OCI-LY1 (cell line): ENCODE data around the gene HEXIM2.

Source experiments
- H2AFZ ChIP-seq: fragments of 200-600 bp; sonication (generic), shearing (Covaris generic); 2 replicates; pipeline ENCODE4 v1.6.0; 2014; ENCODE audit warnings: antibody characterized with exemption, mild to moderate bottlenecking, low read length
- H3F3A ChIP-seq: fragments of 200-600 bp; sonication (generic), shearing (Covaris generic); 2 replicates; pipeline ENCODE4 v1.6.0; 2014; ENCODE audit warnings: mild to moderate bottlenecking, antibody characterized with exemption, low read length, moderate library complexity; ENCODE audit not compliant: insufficient read depth
- H3K27ac ChIP-seq: fragments of 200-600 bp; sonication (generic); 2 replicates; pipeline ENCODE4 v1.5.1; 2014; ENCODE audit warnings: low read length, mixed run types, mild to moderate bottlenecking, low read depth; ENCODE audit not compliant: poor library complexity, severe bottlenecking
- H3K27me3 ChIP-seq: fragments of 200-600 bp; sonication (generic); 2 replicates; pipeline ENCODE4 v1.6.0; 2014; ENCODE audit warnings: antibody characterized with exemption, mild to moderate bottlenecking, low read length, moderate library complexity; ENCODE audit not compliant: insufficient read depth
- H3K36me3 ChIP-seq: fragments of 200-600 bp; sonication (generic); 2 replicates; pipeline ENCODE4 v1.6.1; 2014; ENCODE audit warnings: mild to moderate bottlenecking, antibody characterized with exemption, low read length, moderate library complexity, mixed read lengths; ENCODE audit not compliant: insufficient read depth
- H3K4me1 ChIP-seq: fragments of 200-600 bp; sonication (generic); 2 replicates; pipeline ENCODE4 v1.5.1; 2014; ENCODE audit warnings: mild to moderate bottlenecking, low read length, moderate library complexity; ENCODE audit not compliant: insufficient read depth, severe bottlenecking
- H3K4me2 ChIP-seq: fragments of 200-600 bp; sonication (generic), shearing (Covaris generic); 2 replicates; pipeline ENCODE4 v1.6.1; 2014; ENCODE audit warnings: low read length
- H3K4me3 ChIP-seq: fragments of 200-600 bp; sonication (generic); 2 replicates; pipeline ENCODE4 v1.5.1; 2014; ENCODE audit warnings: low read length, low read depth, mild to moderate bottlenecking, mixed read lengths; ENCODE audit not compliant: poor library complexity, severe bottlenecking
- H3K79me2 ChIP-seq: fragments of 200-600 bp; shearing (Covaris generic); 2 replicates; pipeline ENCODE4 v1.6.1; 2016; ENCODE audit warnings: mixed run types, low read length, mixed read lengths; ENCODE audit not compliant: insufficient read depth
- H3K9ac ChIP-seq: fragments of 200-600 bp; sonication (generic), shearing (Covaris generic); 2 replicates; pipeline ENCODE4 v1.6.1; 2014; ENCODE audit warnings: mild to moderate bottlenecking, low read length, mixed read lengths
- H3K9me2 ChIP-seq: fragments of 200-600 bp; sonication (generic), shearing (Covaris generic); 2 replicates; pipeline ENCODE4 v1.6.1; 2014; ENCODE audit warnings: low read depth, mild to moderate bottlenecking, low read length, mixed read lengths
- H3K9me3 ChIP-seq: fragments of 200-600 bp; shearing (Covaris generic); 2 replicates; pipeline ENCODE4 v1.6.1; 2014; ENCODE audit warnings: low read length, mixed read lengths
- H4K20me1 ChIP-seq: fragments of 200-600 bp; sonication (generic), shearing (Covaris generic); 2 replicates; pipeline ENCODE4 v1.6.0; 2016; ENCODE audit warnings: mild to moderate bottlenecking, low read length; ENCODE audit not compliant: insufficient read depth
- EZH2 ChIP-seq: fragments of 200-600 bp; sonication (generic), shearing (Covaris generic); IDR thresholded peaks from 2 replicates; pipeline ENCODE4 v1.8.0; 2017; ENCODE audit warnings: borderline replicate concordance, mixed run types, mild to moderate bottlenecking, antibody characterized with exemption, low read length, moderate library complexity, mixed read lengths
- TF ChIP-seq, protein P1 (sequence below): fragments of 200-600 bp; sonication (generic), shearing (Covaris generic); IDR thresholded peaks from 2 replicates; pipeline ENCODE4 v1.5.1; 2017; ENCODE audit warnings: mild to moderate bottlenecking, antibody characterized with exemption, low read length, moderate library complexity, mixed read lengths

The HEXIM2 gene

DNA sequence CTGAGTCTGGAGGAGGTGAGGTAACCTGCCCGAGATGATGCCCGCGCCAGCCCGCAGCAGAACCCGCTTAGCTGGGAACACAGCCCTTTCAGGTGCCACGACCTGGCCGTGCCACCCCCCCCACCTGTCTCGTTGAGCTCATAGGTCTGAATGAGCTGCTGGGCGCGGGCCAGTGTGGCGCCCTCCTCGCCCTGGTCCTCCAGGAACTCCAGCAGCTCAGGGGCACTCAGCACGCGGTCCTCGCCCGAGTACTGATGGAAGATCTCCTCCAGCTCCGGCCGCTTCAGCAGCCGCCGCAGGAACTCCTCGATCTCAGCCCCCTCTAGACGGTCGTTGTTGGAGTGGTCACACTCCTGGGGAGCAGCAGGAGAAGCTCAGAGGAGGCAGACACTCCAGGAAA lies 43.0 kb upstream of the HEXIM2 start:
- Histone ChIP-seq H3K9ac (no peak overlapping the region), H3K4me3 (no peak overlapping the region), H2AFZ (no peak overlapping the region), H3F3A (no peaks in the 10 kb centered on the region), H3K4me2 (no peak overlapping the region), H3K9me3 (no peaks in the 10 kb centered on the region), H3K9me2 (no peaks in the 10 kb centered on the region), H3K4me1 (no peaks in the 10 kb centered on the region), H3K27me3 (peaks cover 12% of the 10 kb centered on the region; the same call in 1 of the 2 replicates), H4K20me1 (no peaks in the 10 kb centered on the region), H3K79me2 (no peaks in the 10 kb centered on the region), H3K27ac (no peak overlapping the region), H3K36me3 (no peaks in the 10 kb centered on the region)
- TF ChIP-seq, protein P1, sequence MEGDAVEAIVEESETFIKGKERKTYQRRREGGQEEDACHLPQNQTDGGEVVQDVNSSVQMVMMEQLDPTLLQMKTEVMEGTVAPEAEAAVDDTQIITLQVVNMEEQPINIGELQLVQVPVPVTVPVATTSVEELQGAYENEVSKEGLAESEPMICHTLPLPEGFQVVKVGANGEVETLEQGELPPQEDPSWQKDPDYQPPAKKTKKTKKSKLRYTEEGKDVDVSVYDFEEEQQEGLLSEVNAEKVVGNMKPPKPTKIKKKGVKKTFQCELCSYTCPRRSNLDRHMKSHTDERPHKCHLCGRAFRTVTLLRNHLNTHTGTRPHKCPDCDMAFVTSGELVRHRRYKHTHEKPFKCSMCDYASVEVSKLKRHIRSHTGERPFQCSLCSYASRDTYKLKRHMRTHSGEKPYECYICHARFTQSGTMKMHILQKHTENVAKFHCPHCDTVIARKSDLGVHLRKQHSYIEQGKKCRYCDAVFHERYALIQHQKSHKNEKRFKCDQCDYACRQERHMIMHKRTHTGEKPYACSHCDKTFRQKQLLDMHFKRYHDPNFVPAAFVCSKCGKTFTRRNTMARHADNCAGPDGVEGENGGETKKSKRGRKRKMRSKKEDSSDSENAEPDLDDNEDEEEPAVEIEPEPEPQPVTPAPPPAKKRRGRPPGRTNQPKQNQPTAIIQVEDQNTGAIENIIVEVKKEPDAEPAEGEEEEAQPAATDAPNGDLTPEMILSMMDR, result no peak
- no peak for TF ChIP-seq EZH2

DNA sequence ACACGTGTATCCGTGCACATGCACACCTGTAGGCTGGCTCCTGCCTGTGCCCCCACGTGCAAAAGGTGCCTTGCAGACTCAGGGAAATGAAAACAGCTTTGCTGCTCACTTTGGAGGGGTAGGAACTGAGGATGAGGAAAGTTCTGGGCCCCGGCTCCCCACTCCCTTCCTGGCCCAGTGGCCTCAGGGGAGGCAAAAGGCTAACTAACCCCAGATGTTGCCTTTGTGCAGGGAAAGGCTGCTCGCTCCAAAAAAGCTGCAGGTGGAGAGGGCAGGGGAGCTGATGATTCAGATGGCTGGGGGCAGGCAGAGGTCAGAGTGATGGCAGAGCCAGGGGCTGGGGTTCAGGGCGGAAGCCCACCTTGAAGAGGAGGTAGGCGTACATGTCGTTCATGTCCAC lies 41.7 kb upstream of the HEXIM2 start:
- H2AFZ ChIP-seq, result no peak overlapping the region
- H3K4me1 ChIP-seq, result no peaks in the 10 kb centered on the region
- H3K9me3 ChIP-seq, result no peaks in the 10 kb centered on the region
- no peaks in the 10 kb centered on the region for H4K20me1 ChIP-seq
- H3K27ac ChIP-seq, result no peak overlapping the region
- no peaks in the 10 kb centered on the region for H3F3A ChIP-seq
- no peak overlapping the region for H3K4me2 ChIP-seq
- peaks cover 12% of the 10 kb centered on the region; the same call in 1 of the 2 replicates for H3K27me3 ChIP-seq
- no peaks in the 10 kb centered on the region for H3K79me2 ChIP-seq
- H3K4me3 ChIP-seq, result no peak overlapping the region
- TF ChIP-seq, protein P1, result no peak
- TF ChIP-seq EZH2, result no peak
- H3K36me3 ChIP-seq, result no peaks in the 10 kb centered on the region
- no peak overlapping the region for H3K9ac ChIP-seq
- no peaks in the 10 kb centered on the region for H3K9me2 ChIP-seq

DNA sequence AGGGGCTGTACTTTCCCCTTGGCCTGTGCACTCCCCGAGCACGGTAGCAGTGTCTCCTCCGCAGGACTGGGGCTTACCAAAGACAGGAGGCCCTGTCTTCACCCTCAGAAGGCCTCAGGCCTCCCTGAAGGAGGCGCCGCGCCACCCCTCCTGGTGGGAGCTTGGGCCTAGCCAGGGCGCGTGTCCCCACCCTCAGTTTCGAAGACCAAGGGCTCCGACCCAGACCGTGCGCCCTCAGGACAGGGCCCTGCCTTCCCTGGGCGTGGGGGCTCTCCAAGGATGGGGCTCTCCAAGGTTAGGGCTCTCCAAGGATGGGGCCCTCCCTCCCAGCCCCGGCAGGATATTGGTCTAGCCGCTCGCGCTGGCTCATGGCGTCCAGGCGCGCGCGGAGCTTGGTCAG lies 41.1 kb upstream of the HEXIM2 start:
- H4K20me1 ChIP-seq, result no peaks in the 10 kb centered on the region
- H3K79me2 ChIP-seq, result no peaks in the 10 kb centered on the region
- no peaks in the 10 kb centered on the region for H3F3A ChIP-seq
- H3K4me3 ChIP-seq, result no peak overlapping the region
- H3K9me2 ChIP-seq, result no peaks in the 10 kb centered on the region
- H3K9ac ChIP-seq, result no peak overlapping the region
- TF ChIP-seq EZH2, result no peak
- TF ChIP-seq, protein P1, result no peak
- H3K4me1 ChIP-seq, result no peaks in the 10 kb centered on the region
- H2AFZ ChIP-seq, result no peak overlapping the region
- H3K27ac ChIP-seq, result no peak overlapping the region
- H3K36me3 ChIP-seq, result no peaks in the 10 kb centered on the region
- H3K9me3 ChIP-seq, result no peaks in the 10 kb centered on the region
- no peak overlapping the region for H3K4me2 ChIP-seq
- H3K27me3 ChIP-seq, result peaks cover 12% of the 10 kb centered on the region; the same call in 1 of the 2 replicates
